Right lobe of liver (tissue), 4 donors: ENCODE results near the gene FAM149B1.

Experiments used
- POLR2A ChIP-seq: fragments of 450-650 bp; IDR thresholded peaks from one replicate; pipeline ENCODE4 v1.6.1; 2017; ENCODE audit warnings: antibody characterized with exemption, mild to moderate bottlenecking
- TF ChIP-seq, protein P1 (sequence below), 4 donors: fragments of 200-600 bp in 3 of 4; fragments of 450-650 bp in 1 of 4; IDR thresholded peaks; one replicate each; pipeline versions ENCODE4 v1.5.1 to v1.8.0; 2016 to 2022; ENCODE audit warnings: antibody characterized with exemption in 4 of 4, mild to moderate bottlenecking in 2 of 4
- donor health status: DM: no; HTN: no; CAD: no.
- donor health status: DM: no; HTN: no; CAD: no.
- donor health status: DM: no; HTN: yes; CAD: no.

DNA sequence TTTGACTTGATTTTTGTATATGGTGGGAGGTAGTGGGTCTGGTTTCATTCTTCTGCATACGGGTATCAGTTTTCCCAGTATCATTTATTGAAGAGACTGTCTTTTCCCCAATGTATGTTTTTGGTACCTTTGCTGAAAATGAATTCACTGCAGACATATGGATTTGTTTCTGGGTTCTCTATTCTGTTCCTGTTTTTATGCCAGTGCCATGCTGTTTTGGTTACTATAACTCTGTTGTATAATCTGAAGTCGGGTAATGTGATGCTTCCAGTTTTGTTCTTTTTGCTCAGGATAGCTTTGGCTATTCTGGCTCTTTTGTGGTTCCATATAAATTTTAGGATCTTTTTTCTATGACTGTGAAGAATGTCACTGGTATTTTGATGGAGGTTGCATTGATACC is 947 bp upstream of the FAM149B1 start:
- TF ChIP-seq, protein P1, sequence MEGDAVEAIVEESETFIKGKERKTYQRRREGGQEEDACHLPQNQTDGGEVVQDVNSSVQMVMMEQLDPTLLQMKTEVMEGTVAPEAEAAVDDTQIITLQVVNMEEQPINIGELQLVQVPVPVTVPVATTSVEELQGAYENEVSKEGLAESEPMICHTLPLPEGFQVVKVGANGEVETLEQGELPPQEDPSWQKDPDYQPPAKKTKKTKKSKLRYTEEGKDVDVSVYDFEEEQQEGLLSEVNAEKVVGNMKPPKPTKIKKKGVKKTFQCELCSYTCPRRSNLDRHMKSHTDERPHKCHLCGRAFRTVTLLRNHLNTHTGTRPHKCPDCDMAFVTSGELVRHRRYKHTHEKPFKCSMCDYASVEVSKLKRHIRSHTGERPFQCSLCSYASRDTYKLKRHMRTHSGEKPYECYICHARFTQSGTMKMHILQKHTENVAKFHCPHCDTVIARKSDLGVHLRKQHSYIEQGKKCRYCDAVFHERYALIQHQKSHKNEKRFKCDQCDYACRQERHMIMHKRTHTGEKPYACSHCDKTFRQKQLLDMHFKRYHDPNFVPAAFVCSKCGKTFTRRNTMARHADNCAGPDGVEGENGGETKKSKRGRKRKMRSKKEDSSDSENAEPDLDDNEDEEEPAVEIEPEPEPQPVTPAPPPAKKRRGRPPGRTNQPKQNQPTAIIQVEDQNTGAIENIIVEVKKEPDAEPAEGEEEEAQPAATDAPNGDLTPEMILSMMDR (IDR thresholded peaks at IDR 0.05) = no peak
- TF ChIP-seq POLR2A = no peak
